Right lobe of liver (tissue), 6 donors: ENCODE data around the gene CYFIP2. TPM values are rescaled to one million over a fixed set of nuclear protein-coding genes. Genes with fewer than 3 reads are reported as not detected.

Experiments
- ATAC-seq, 4 donors: fragments of 200-7000 bp; cut with Tn5 transposase; one replicate each; pipeline ENCODE4 v1.9.1; 2020; ENCODE audit warnings: mild to moderate bottlenecking in 4 of 4, moderate library complexity in 4 of 4
- DNase-seq, 3 donors: peaks; one replicate each; pipeline ENCODE4 v3.0.0-alpha.2; 2020
- H3K27ac ChIP-seq, 3 donors: fragments of 200-600 bp; one replicate each; pipeline ENCODE4 v1.8.0; 2022
- H3K27me3 ChIP-seq, 2 donors: fragments of 200-600 bp; one replicate each; pipeline ENCODE4 v1.8.0; 2022
- H3K36me3 ChIP-seq, 4 donors: fragments of 200-600 bp; sonication (generic) in 1 of 4; one replicate each; pipeline versions ENCODE4 v1.5.1 to v1.8.0; 2017 to 2022; ENCODE audit warnings: control low read depth in 1 of 4
- H3K4me1 ChIP-seq, 4 donors: fragments of 200-600 bp; sonication (generic) in 1 of 4; one replicate each; pipeline versions ENCODE4 v1.5.1 to v1.8.0; 2017 to 2022; ENCODE audit warnings: control low read depth in 1 of 4
- H3K4me3 ChIP-seq, 3 donors: fragments of 200-600 bp; one replicate each; pipeline ENCODE4 v1.8.0; 2022
- H3K9me3 ChIP-seq, 4 donors: fragments of 200-600 bp; sonication (generic) in 1 of 4; one replicate each; pipeline versions ENCODE4 v1.5.1 to v1.8.0; 2017 to 2022; ENCODE audit warnings: control low read depth in 1 of 4
- CTCF ChIP-seq, 4 donors: fragments of 200-600 bp in 3 of 4; fragments of 450-650 bp in 1 of 4; IDR thresholded peaks; one replicate each; pipeline versions ENCODE4 v1.5.1 to v1.8.0; 2016 to 2022; ENCODE audit warnings: antibody characterized with exemption in 4 of 4, mild to moderate bottlenecking in 2 of 4
- POLR2A ChIP-seq: fragments of 450-650 bp; IDR thresholded peaks from one replicate; pipeline ENCODE4 v1.6.1; 2017; ENCODE audit warnings: antibody characterized with exemption, mild to moderate bottlenecking
- WGBS: methylation state at CpG from one replicate; pipeline ENCODE4 v1.1.6; 2018; ENCODE audit warnings: low coverage, low lambda C conversion rate; ENCODE audit not compliant: insufficient coverage; ENCODE audit errors: missing lambda C conversion rate; 5-methylcytosine and 5-hydroxymethylcytosine counted together
- intact Hi-C, 2 donors: fragments of 100-400 bp; cut with DNase I; formaldehyde crosslinking; loops; one replicate each; pipeline versions ENCODE4 v1.11.2 to v1.14.1; 2022
- total RNA-seq, 6 experiments: library from RNA; depleted of rRNA in 2 of 6; stranded (reverse); fragments of >200 nt in 2 of 6; fragmentation: NEBNext Ultra II Directional in 3 of 6; extraction: Animal tissue kit (Norgen Biotek cat#: 25700) in 3 of 6; gene quantifications; one replicate each; pipeline versions ENCODE4 v1.1.0 to v1.2.4, GENCODE V29; 2016 to 2023
- donor health status: DM: no; HTN: yes; CAD: no.
- donor health status: DM: no; HTN: no; CAD: no.
- donor health status: DM: no; HTN: no; CAD: no.
- donor health status: DM: no; HTN: yes; CAD: no.
- donor health status: DM: no; HTN: yes; CAD: no.

The CYFIP2 gene
- total RNA-seq, 6 experiments from 2014 or later: 20.6 to 89.1 (median 49.6) TPM

GRCh38 chr5:157358871-157359270 lies 92.9 kb downstream of the CYFIP2 start:
- no peak for TF ChIP-seq POLR2A
- no peak for TF ChIP-seq CTCF (IDR thresholded peaks at IDR 0.05)
- Histone ChIP-seq H3K4me1 (no peaks in the 10 kb centered on the region), H3K9me3 (no peaks in the 10 kb centered on the region), H3K27me3 (no peaks in the 10 kb centered on the region), H3K36me3 (peaks cover 0 to 14% (median 0%) of the 10 kb centered on the region in 4 donors), H3K4me3 (no peak overlapping the region), H3K27ac (no peak overlapping the region)
- intact Hi-C loops: no loop called here
- ATAC-seq: no peak
- WGBS: 89% methylated on average over 4 of the region's 4 CpGs
- no peak for DNase-seq

- Histone ChIP-seq H3K36me3 (peaks cover 0 to 14% (median 0%) of the 10 kb centered on the region in 4 donors), H3K27ac (no peak overlapping the region), H3K9me3 (no peaks in the 10 kb centered on the region), H3K4me3 (no peak overlapping the region), H3K27me3 (no peaks in the 10 kb centered on the region), H3K4me1 (no peaks in the 10 kb centered on the region)
- intact Hi-C loops: no loop called here
- ATAC-seq (no peak), DNase-seq (no peak)
- TF ChIP-seq CTCF (IDR thresholded peaks at IDR 0.05): no peak
- TF ChIP-seq POLR2A: no peak
- WGBS: 95% methylated on average over 2 of the region's 2 CpGs
Observed at GRCh38 chr5:157359356-157360055, 93.6 kb downstream of the CYFIP2 start.

GRCh38 chr5:157362012-157362411 lies 96.1 kb downstream of the CYFIP2 start:
- DNase-seq (no peak), ATAC-seq (no peak)
- H3K4me1 ChIP-seq: no peaks in the 10 kb centered on the region
- H3K27ac ChIP-seq: no peak overlapping the region
- 76% methylated on average over 3 of the region's 3 CpGs for WGBS
- TF ChIP-seq POLR2A (no peak), CTCF (IDR thresholded peaks at IDR 0.05) (no peak)
- no peaks in the 10 kb centered on the region for H3K9me3 ChIP-seq
- H3K4me3 ChIP-seq: no peak overlapping the region
- intact Hi-C loops: no loop called here
- H3K27me3 ChIP-seq: no peaks in the 10 kb centered on the region
- peaks cover 0 to 14% (median 0%) of the 10 kb centered on the region in 4 donors for H3K36me3 ChIP-seq

GRCh38 chr5:157362502-157362901 lies 96.6 kb downstream of the CYFIP2 start:
- intact Hi-C loops: no loop called here
- no peak for TF ChIP-seq CTCF (IDR thresholded peaks at IDR 0.05)
- no peak for TF ChIP-seq POLR2A
- Histone ChIP-seq H3K4me1 (no peaks in the 10 kb centered on the region), H3K36me3 (peaks cover 0 to 14% (median 0%) of the 10 kb centered on the region in 4 donors), H3K27me3 (no peaks in the 10 kb centered on the region), H3K4me3 (no peak overlapping the region), H3K9me3 (no peaks in the 10 kb centered on the region), H3K27ac (no peak overlapping the region)
- 79% methylated on average over 4 of the region's 4 CpGs for WGBS
- ATAC-seq (no peak), DNase-seq (no peak)
